ENCODE measurements around the gene CAMSAP2.

CAMSAP2 gene

GRCh38 chr1:200850554-200850953, 111.9 kb downstream of the CAMSAP2 start:
- no peak for DNase-seq

- no peak for DNase-seq
Measured at GRCh38 chr1:200856716-200857357, 118.1 kb downstream of the CAMSAP2 start.

GRCh38 chr1:200857804-200858203, 119.1 kb downstream of the CAMSAP2 start:
- DNase-seq, result no peak

- DNase-seq, result no peak
Measured at GRCh38 chr1:200861937-200862647, 123.4 kb downstream of the CAMSAP2 start.

- peak; percentile 76 for DNase-seq
Measured at GRCh38 chr1:200862713-200863415, 124.2 kb downstream of the CAMSAP2 start.

- no peak for DNase-seq
Measured at GRCh38 chr1:200866116-200866515, 127.4 kb downstream of the CAMSAP2 start.

GRCh38 chr1:200866521-200866920, 127.8 kb downstream of the CAMSAP2 start:
- no peak for DNase-seq

- no peak for DNase-seq
Measured at GRCh38 chr1:200867018-200867811, 128.5 kb downstream of the CAMSAP2 start.

GRCh38 chr1:200869376-200869752, 130.7 kb downstream of the CAMSAP2 start:
- DNase-seq, result no peak

GRCh38 chr1:200869753-200870391, 131.2 kb downstream of the CAMSAP2 start:
- DNase-seq, result no peak

GRCh38 chr1:200872446-200873115, 133.9 kb downstream of the CAMSAP2 start, which contains the start of gene GPR25:
GPR25 (plus strand) TSS chr1:200872981; CDS start chr1:200873038, 57 bp downstream.
- no peak for DNase-seq

GRCh38 chr1:200873116-200873670, 134.5 kb downstream of the CAMSAP2 start:
- no peak for DNase-seq

GRCh38 chr1:200873671-200874397, 135.1 kb downstream of the CAMSAP2 start:
- DNase-seq, result no peak

- no peak for DNase-seq
Measured at GRCh38 chr1:200874694-200875093, 136.0 kb downstream of the CAMSAP2 start.

GRCh38 chr1:200875416-200875815, 136.7 kb downstream of the CAMSAP2 start:
- DNase-seq, result no peak

- DNase-seq, result no peak
Measured at GRCh38 chr1:200877010-200877409, 138.3 kb downstream of the CAMSAP2 start.

- no peak for DNase-seq
Measured at GRCh38 chr1:200877839-200878551, 139.3 kb downstream of the CAMSAP2 start.

- no peak for DNase-seq
Measured at GRCh38 chr1:200880212-200880611, 141.5 kb downstream of the CAMSAP2 start.

- DNase-seq, result no peak
Measured at GRCh38 chr1:200883118-200883517, 144.4 kb downstream of the CAMSAP2 start.
